IMR-90 (cell line): ENCODE measurements around the gene PRKAR2A. TPM values are rescaled to one million over a fixed set of nuclear protein-coding genes. Genes with fewer than 3 reads are reported as not detected.
"Not testable (repeated sequence)": the region's sequence is repeated elsewhere in the genome, so short reads cannot be mapped to it uniquely, and the experiment has no call there.

Experiments
- ATAC-seq: fragments of 200-7000 bp; cut with Tn5 transposase; 2 replicates; pipeline ENCODE4 v1.9.1; 2020; ENCODE audit warnings: low read depth, mild to moderate bottlenecking, moderate library complexity
- BruUV-seq: library from RNA; stranded (reverse); fragments of 400-500 nt; replicated peaks from 2 replicates; lab custom pipeline; 2021; lab: Mats Ljungman, UMichigan
- CTCF ChIA-PET: fragments of 300-600 bp; formaldehyde crosslinking; extraction: SDS; loops from one replicate; lab custom pipeline; 2021; ENCODE audit warnings: antibody characterized with exemption; lab: Yijun Ruan, JAX
- POLR2A ChIA-PET: fragments of 300-600 bp; sonication (Branson Sonifier 250); formaldehyde crosslinking; loops from one replicate; lab custom pipeline; 2022; ENCODE audit warnings: antibody characterized with exemption; ENCODE audit not compliant: unreplicated experiment; lab: Charles Lee
- DNase-seq: peaks from one replicate; pipeline ENCODE4 v3.0.0; 2013
- H2AFZ ChIP-seq: replicated peaks from 2 replicates; pipeline ENCODE3; 2013; ENCODE audit warnings: low read length, mild to moderate bottlenecking; ENCODE audit not compliant: poor library complexity
- H2AK5ac ChIP-seq: 2 replicates; pipeline ENCODE4 v1.6.1; 2013; ENCODE audit warnings: low read depth, low read length, inconsistent platforms
- H2AK9ac ChIP-seq: replicated peaks from 2 replicates; pipeline ENCODE3; 2013; ENCODE audit warnings: mild to moderate bottlenecking, low read depth, low read length, moderate library complexity; ENCODE audit not compliant: poor library complexity
- H2BK120ac ChIP-seq: 2 replicates; pipeline ENCODE4 v1.6.1; 2013; ENCODE audit warnings: low read depth, low read length, inconsistent platforms
- H2BK15ac ChIP-seq: 3 replicates; pipeline ENCODE4 v1.6.1; 2013; ENCODE audit warnings: low read depth, low read length, inconsistent platforms
- H2BK20ac ChIP-seq: 2 replicates; pipeline ENCODE4 v1.6.1; 2013; ENCODE audit warnings: low read depth, mild to moderate bottlenecking, inconsistent platforms, low read length, moderate library complexity
- H2BK5ac ChIP-seq: 2 replicates; pipeline ENCODE4 v1.6.1; 2013; ENCODE audit warnings: mild to moderate bottlenecking, low read depth, low read length, inconsistent platforms; ENCODE audit not compliant: poor library complexity, severe bottlenecking
- H3K14ac ChIP-seq: replicated peaks from 2 replicates; pipeline ENCODE4 v1.6.1; 2013; ENCODE audit warnings: low read depth, low read length, inconsistent platforms
- H3K18ac ChIP-seq: 2 replicates; pipeline ENCODE4 v1.6.1; 2013; ENCODE audit warnings: low read depth, low read length, control low read depth
- H3K23ac ChIP-seq: 2 replicates; pipeline ENCODE4 v1.6.1; 2013; ENCODE audit warnings: low read depth, low read length, inconsistent platforms
- H3K27ac ChIP-seq: 2 replicates; pipeline ENCODE4 v1.5.1; 2013; ENCODE audit warnings: mild to moderate bottlenecking, control low read depth, low read length; ENCODE audit not compliant: insufficient read depth
- H3K27me3 ChIP-seq: 2 replicates; pipeline ENCODE4 v1.6.1; 2013; ENCODE audit warnings: low read length; ENCODE audit not compliant: control insufficient read depth, insufficient read depth
- H3K36me3 ChIP-seq: 2 replicates; pipeline ENCODE4 v1.6.1; 2013; ENCODE audit warnings: low read length, mixed read lengths; ENCODE audit not compliant: control insufficient read depth, insufficient read depth
- H3K4ac ChIP-seq: 2 replicates; pipeline ENCODE4 v1.6.1; 2013; ENCODE audit warnings: low read depth, low read length, inconsistent platforms
- H3K4me1 ChIP-seq: 2 replicates; pipeline ENCODE4 v1.6.1; 2013; ENCODE audit warnings: low read length, mixed read lengths; ENCODE audit not compliant: control insufficient read depth, insufficient read depth
- H3K4me2 ChIP-seq: 2 replicates; pipeline ENCODE4 v1.6.1; 2013; ENCODE audit warnings: low read depth, mild to moderate bottlenecking, control low read depth, low read length, moderate library complexity
- H3K4me3 ChIP-seq: 2 replicates; pipeline ENCODE4 v1.5.1; 2013; ENCODE audit warnings: low read depth, mild to moderate bottlenecking, control low read depth, low read length, moderate library complexity; ENCODE audit not compliant: insufficient read depth
- H3K56ac ChIP-seq: 2 replicates; pipeline ENCODE4 v1.6.1; 2013; ENCODE audit warnings: low read length, inconsistent platforms; ENCODE audit not compliant: insufficient read depth; ENCODE audit errors: extremely low read depth
- H3K79me1 ChIP-seq, 2 experiments: 2 replicates each; pipeline ENCODE4 v1.6.1; 2013; ENCODE audit warnings: low read length in 2 of 2, inconsistent platforms in 1 of 2, low read depth in 1 of 2
- H3K9ac ChIP-seq: 2 replicates; pipeline ENCODE4 v1.6.1; 2013; ENCODE audit warnings: low read depth, low read length, control low read depth
- H3K9me1 ChIP-seq: 2 replicates; pipeline ENCODE4 v1.6.1; 2013; ENCODE audit warnings: low read length, inconsistent platforms; ENCODE audit not compliant: insufficient read depth
- H3K9me3 ChIP-seq: 2 replicates; pipeline ENCODE4 v1.6.1; 2013; ENCODE audit warnings: low read length; ENCODE audit not compliant: control insufficient read depth, insufficient read depth
- H4K20me1 ChIP-seq: 2 replicates; pipeline ENCODE4 v1.6.1; 2013; ENCODE audit warnings: low read length, inconsistent platforms; ENCODE audit not compliant: insufficient read depth
- H4K5ac ChIP-seq: 2 replicates; pipeline ENCODE4 v1.6.1; 2013; ENCODE audit warnings: mild to moderate bottlenecking, low read depth, low read length, control low read depth
- H4K8ac ChIP-seq, 2 experiments: 2 replicates each; pipeline ENCODE4 v1.6.1; 2013; ENCODE audit warnings: low read depth in 2 of 2, low read length in 2 of 2, control low read depth in 1 of 2, inconsistent platforms in 1 of 2
- H4K91ac ChIP-seq: 2 replicates; pipeline ENCODE4 v1.6.1; 2013; ENCODE audit warnings: low read depth, low read length, inconsistent platforms; ENCODE audit not compliant: insufficient read depth
- WGBS, 2 experiments: methylation state at CpG; one replicate each; pipeline versions ENCODE4 v1.1.5 to v1.1.7; 2013; ENCODE audit warnings: missing lambda C conversion rate in 2 of 2; ENCODE audit not compliant: insufficient read length in 1 of 2; ENCODE audit errors: extremely low coverage in 2 of 2; 5-methylcytosine and 5-hydroxymethylcytosine counted together
- dilution Hi-C: fragments of 300-500 bp; cut with HindIII; formaldehyde crosslinking; loops from one replicate; pipeline ENCODE4 v1.14.3; 2018; ENCODE audit warnings: low sequenced_read_pairs; ENCODE audit not compliant: unreplicated experiment
- in situ Hi-C: fragments of 300-500 bp; cut with MboI; formaldehyde crosslinking; loops from 3 replicates; pipeline ENCODE4 v1.14.3; 2019; ENCODE audit warnings: low sequenced_read_pairs, inconsistent platforms, mixed read lengths
- intact Hi-C: fragments of 100-400 bp; cut with micrococcal nuclease; formaldehyde crosslinking; loops from 2 replicates; pipeline ENCODE4 v1.10.0; 2022
- polyA plus RNA-seq, 3 experiments: library from polyadenylated mRNA; depleted of rRNA; stranded (reverse); fragments of >200 nt; gene quantifications; 2 replicates each; pipeline ENCODE4 v1.2.3, GENCODE V29; 2012; ENCODE audit warnings: low replicate concordance in 1 of 3
- total RNA-seq: library from RNA; depleted of rRNA; stranded (reverse); fragments of >200 nt; gene quantifications from 2 replicates; pipeline ENCODE4 v1.2.3, GENCODE V29; 2012

PRKAR2A gene
- total and polyA plus RNA-seq, 2 of the 4 experiments (the other 2 are of a cell fraction): 11.3 to 48.2 TPM

DNA sequence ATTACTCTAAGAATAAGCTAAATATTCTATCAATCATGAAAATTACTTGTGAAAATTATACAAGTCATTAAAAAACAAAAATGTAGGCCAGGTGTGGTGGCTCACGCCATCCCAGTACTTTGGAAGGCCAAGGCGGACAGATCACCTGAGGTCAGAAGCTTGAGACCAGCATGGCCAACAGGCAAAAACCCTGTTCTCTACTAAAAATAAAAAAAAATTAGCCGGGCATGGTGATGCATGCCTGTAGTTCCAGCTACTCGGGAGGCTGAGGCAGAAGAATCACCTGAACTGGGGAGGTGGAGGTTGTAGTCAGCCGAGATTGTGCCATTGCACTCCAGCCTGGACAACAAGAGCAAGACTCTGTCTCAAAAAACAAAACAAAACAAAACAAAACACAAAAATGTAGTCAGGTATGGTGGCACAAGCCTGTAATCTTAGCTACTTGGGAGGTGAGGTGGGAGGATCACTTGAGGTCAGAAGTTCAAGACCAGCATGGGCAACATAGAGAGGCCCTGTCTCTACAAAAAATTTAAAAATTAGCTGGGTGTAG lies 87.6 kb downstream of the PRKAR2A start:
- H3K9ac ChIP-seq, H3K4me3 ChIP-seq, H3K27ac ChIP-seq, H2AK5ac ChIP-seq, H2BK5ac ChIP-seq, H3K79me1 ChIP-seq, H4K20me1 ChIP-seq, H3K4me1 ChIP-seq, ATAC-seq, DNase-seq, H3K4me2 ChIP-seq, H4K91ac ChIP-seq, H3K23ac ChIP-seq, H2AFZ ChIP-seq, H2BK120ac ChIP-seq, H3K9me1 ChIP-seq, H4K8ac ChIP-seq, H3K18ac ChIP-seq, H2BK15ac ChIP-seq, H3K27me3 ChIP-seq, dilution Hi-C loops, H3K9me3 ChIP-seq, H4K5ac ChIP-seq, POLR2A ChIA-PET, H2AK9ac ChIP-seq, H3K56ac ChIP-seq, intact Hi-C loops, H3K14ac ChIP-seq, H3K4ac ChIP-seq, H2BK20ac ChIP-seq, H3K36me3 ChIP-seq, BruUV-seq, in situ Hi-C loops: not testable (repeated sequence)
- CTCF ChIA-PET: interaction anchor here (0.6 to 1.4 kb wide), 2 partner anchors 20 to 40 kb away, joined by 3 read pairs; no protein-coding TSS in a partner anchor
- no CpG with 5 or more reads among the region's 5 CpGs for WGBS, 2 experiments

DNA sequence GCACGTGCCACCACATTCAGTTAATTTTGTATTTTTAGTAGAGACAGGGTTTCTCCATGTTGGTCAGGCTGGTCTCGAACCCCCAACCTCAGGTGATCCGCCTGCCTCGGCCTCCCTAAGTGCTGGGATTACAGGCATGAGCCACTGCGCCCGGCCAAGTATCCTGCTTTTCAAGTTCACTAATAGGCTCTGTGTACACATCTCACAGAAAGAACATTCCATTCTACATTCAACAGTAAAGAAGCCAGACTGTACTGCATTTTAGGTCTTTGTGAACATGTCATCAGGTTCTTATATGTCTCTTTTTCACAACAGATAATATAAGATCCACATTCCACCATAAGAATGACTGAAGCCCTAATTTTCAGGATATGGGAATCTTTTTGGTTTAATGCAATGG lies 88.1 kb downstream of the PRKAR2A start:
- H2AK5ac ChIP-seq, H3K36me3 ChIP-seq, H4K20me1 ChIP-seq, H3K79me1 ChIP-seq, H4K5ac ChIP-seq, H3K4me3 ChIP-seq, H4K91ac ChIP-seq, H2AK9ac ChIP-seq, H3K4me1 ChIP-seq, in situ Hi-C loops, H3K4me2 ChIP-seq, H3K14ac ChIP-seq, H3K9me3 ChIP-seq, DNase-seq, H3K56ac ChIP-seq, H2BK120ac ChIP-seq, H3K9me1 ChIP-seq, H3K9ac ChIP-seq, POLR2A ChIA-PET, H3K23ac ChIP-seq, H3K18ac ChIP-seq, BruUV-seq, H3K4ac ChIP-seq, H4K8ac ChIP-seq, H2BK15ac ChIP-seq, H3K27ac ChIP-seq, H2BK5ac ChIP-seq, dilution Hi-C loops, H2AFZ ChIP-seq, H3K27me3 ChIP-seq, intact Hi-C loops, ATAC-seq, H2BK20ac ChIP-seq: not testable (repeated sequence)
- no CpG with 5 or more reads among the region's 6 CpGs for WGBS, 2 experiments
- CTCF ChIA-PET: interaction anchor here (0.9 to 1.4 kb wide), 2 partner anchors 19 to 20 kb away, joined by 3 read pairs; no protein-coding TSS in a partner anchor
